Prostate gland (tissue), 2 donors: ENCODE data around the gene CTBP1. TPM values are rescaled to one million over a fixed set of nuclear protein-coding genes. Genes with fewer than 3 reads are reported as not detected.
"Not testable (repeated sequence)": the region's sequence is repeated elsewhere in the genome, so short reads cannot be mapped to it uniquely, and the experiment has no call there.

Experiments used
- DNase-seq: peaks from one replicate; pipeline ENCODE4 v3.0.0-alpha.2; 2019; ENCODE audit warnings: low spot score
- H3K27ac ChIP-seq, 2 donors: fragments of 200-600 bp; sonication (generic); 2 replicates each; pipeline ENCODE4 v1.5.1; 2017 to 2019
- H3K27me3 ChIP-seq: fragments of 200-600 bp; sonication (generic); replicated peaks from 2 replicates; pipeline ENCODE4 v1.5.1; 2019; ENCODE audit not compliant: insufficient read depth
- H3K36me3 ChIP-seq, 2 donors: fragments of 200-600 bp; sonication (generic); 1 replicate in 1 of 2; 2 replicates in 1 of 2; pipeline versions ENCODE4 v1.5.1 to v1.8.1; 2017 to 2019
- H3K4me1 ChIP-seq: fragments of 200-600 bp; sonication (generic); replicated peaks from 2 replicates; pipeline ENCODE4 v1.5.1; 2019
- H3K4me3 ChIP-seq, 2 donors: fragments of 200-600 bp; sonication (generic); 2 replicates each; pipeline ENCODE4 v1.5.1; 2017 to 2019
- H3K9me3 ChIP-seq: fragments of 200-600 bp; sonication (generic); 2 replicates; pipeline ENCODE4 v1.5.1; 2017
- CTCF ChIP-seq, 4 experiments: fragments of 200-600 bp in 2 of 4; fragments of 450-650 bp in 2 of 4; sonication (generic) in 2 of 4; IDR thresholded peaks; 1 replicate in 3 of 4; 2 replicates in 1 of 4; pipeline ENCODE4 v1.5.1; 2016 to 2019; ENCODE audit warnings: antibody characterized with exemption in 4 of 4, mild to moderate bottlenecking in 2 of 4, moderate library complexity in 2 of 4
- POLR2A ChIP-seq: fragments of 450-650 bp; IDR thresholded peaks from one replicate; pipeline ENCODE4 v1.6.1; 2016; ENCODE audit warnings: antibody characterized with exemption, mild to moderate bottlenecking
- POLR2AphosphoS5 ChIP-seq: sonication (generic); formaldehyde crosslinking; IDR thresholded peaks from one replicate; pipeline ENCODE4 v1.6.1; 2017; ENCODE audit warnings: antibody characterized with exemption
- WGBS: methylation state at CpG from one replicate; pipeline ENCODE4 v1.1.5; 2018; 5-methylcytosine and 5-hydroxymethylcytosine counted together
- intact Hi-C: fragments of 100-400 bp; cut with DNase I; formaldehyde crosslinking; loops from one replicate; pipeline ENCODE4 v1.14.2; 2022
- total RNA-seq, 2 donors: library from RNA; depleted of rRNA; stranded (reverse); fragments of >200 nt; gene quantifications; one replicate each; pipeline ENCODE4 v1.1.0, GENCODE V29; 2016

The CTBP1 gene
- total RNA-seq, 2 donors from 2014 or later, result 173 to 264 TPM

GRCh38 chr4:1237981-1238675 lies 10.8 kb downstream of the CTBP1 start:
- 94% methylated on average over 37 of the region's 39 CpGs for WGBS
- Histone ChIP-seq H3K27me3 (no peaks in the 10 kb centered on the region), H3K9me3 (no peaks in the 10 kb centered on the region), H3K36me3 (peaks cover 0 to 12% of the 10 kb centered on the region in 2 donors), H3K4me1 (peaks cover 13% of the 10 kb centered on the region), H3K4me3 (no peak overlapping the region), H3K27ac (no peak overlapping the region)
- TF ChIP-seq POLR2A (no peak), POLR2AphosphoS5 (no peak), CTCF (IDR thresholded peaks at IDR 0.05) (no peak)
- no peak for DNase-seq
- intact Hi-C loops, result no loop called here

DNA sequence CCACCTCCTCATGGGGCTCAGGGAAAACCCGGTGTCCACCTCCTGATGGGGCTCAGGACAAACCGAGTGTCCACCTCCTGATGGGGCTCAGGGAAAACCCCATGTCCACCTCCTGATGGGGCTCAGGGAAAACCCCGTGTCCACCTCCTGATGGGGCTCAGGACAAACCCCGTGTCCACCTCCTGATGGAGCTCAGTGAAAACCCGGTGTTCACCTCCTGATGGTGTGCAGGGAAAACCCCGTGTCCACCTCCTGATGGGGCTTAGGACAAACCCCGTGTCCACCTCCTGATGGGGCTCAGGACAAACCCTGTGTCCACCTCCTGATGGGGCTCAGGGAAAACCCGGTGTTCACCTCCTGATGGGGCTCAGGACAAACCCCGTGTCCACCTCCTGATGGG lies 11.7 kb downstream of the CTBP1 start:
- not testable (repeated sequence) for DNase-seq, H3K4me1 ChIP-seq

DNA sequence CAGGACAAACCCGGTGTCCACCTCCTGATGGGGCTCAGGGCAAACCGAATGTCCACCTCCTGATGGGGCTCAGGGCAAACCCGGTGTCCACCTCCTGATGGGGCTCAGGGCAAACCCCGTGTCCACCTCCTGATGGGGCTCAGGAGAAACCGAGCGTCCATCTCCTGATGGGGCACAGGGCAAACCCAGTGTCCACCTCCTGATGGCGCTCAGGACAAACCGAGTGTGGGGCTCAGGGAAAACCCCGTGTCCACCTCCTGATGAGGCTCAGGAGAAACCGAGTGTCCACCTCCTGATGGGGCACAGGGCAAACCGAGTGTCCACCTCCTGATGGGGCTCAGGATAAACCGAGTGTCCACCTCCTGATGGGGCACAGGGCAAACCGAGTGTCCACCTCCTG lies 12.1 kb downstream of the CTBP1 start:
- DNase-seq, H3K4me1 ChIP-seq, H3K9me3 ChIP-seq, H3K27me3 ChIP-seq, H3K4me3 ChIP-seq, intact Hi-C loops, H3K27ac ChIP-seq: not testable (repeated sequence)
- H3K36me3 ChIP-seq, result peaks cover 0 to 12% of the 10 kb centered on the region in 2 donors
- WGBS, result 93% methylated on average over 12 of the region's 13 CpGs

More for the DNA sequence above, 11.7 kb downstream of the CTBP1 start:
- H3K4me3 ChIP-seq, intact Hi-C loops, H3K27me3 ChIP-seq, H3K27ac ChIP-seq, H3K9me3 ChIP-seq: not testable (repeated sequence)
- 89% methylated on average over 9 of the region's 9 CpGs for WGBS
- H3K36me3 ChIP-seq, result peaks cover 0 to 12% of the 10 kb centered on the region in 2 donors

GRCh38 chr4:1236103-1236641 lies 12.8 kb downstream of the CTBP1 start:
- Histone ChIP-seq H3K4me3 (no peak overlapping the region), H3K27ac (no peak overlapping the region), H3K4me1 (peaks cover 9% of the 10 kb centered on the region), H3K9me3 (no peaks in the 10 kb centered on the region), H3K27me3 (no peaks in the 10 kb centered on the region), H3K36me3 (peaks cover 0 to 12% of the 10 kb centered on the region in 2 donors)
- DNase-seq, result no peak
- intact Hi-C loops, result no loop called here
- TF ChIP-seq POLR2AphosphoS5, result no peak
- no peak for TF ChIP-seq CTCF (IDR thresholded peaks at IDR 0.05)
- no peak for TF ChIP-seq POLR2A
- WGBS, result 60% methylated on average over 19 of the region's 19 CpGs

DNA sequence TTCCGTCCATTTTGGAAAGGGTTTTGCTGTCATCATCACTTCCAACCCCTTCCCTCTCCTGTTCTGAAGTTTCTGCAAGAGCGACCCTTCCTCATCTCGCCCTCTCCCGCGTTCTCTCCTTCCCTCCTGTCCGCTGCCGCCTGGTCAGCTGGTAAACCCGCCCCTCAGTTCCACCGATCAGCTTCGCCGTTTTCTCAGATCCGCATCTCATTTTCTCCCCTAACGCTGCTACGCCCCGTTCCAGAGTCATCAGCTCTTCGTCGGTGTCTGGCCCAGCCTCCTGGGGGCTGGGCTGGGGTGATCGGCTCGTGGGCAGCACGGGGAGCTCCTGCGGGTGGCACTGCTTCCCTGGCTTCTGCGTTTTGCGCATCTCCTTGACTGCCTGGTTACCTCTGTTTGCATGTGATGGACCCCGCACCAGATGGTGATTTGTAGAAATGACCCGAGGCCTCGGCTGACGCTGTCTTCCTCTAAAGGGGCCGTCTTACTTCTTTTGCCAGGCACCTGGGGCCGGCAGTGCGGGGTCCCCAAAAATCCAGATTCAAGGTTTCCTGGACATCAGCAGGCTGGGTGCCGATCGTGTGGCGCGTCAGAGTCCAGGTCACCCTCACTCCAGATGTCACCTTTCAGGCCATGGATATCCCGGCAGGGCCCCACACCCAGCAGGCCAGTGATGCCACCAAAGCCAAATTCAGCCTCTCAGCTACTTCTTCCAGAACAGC lies 13.4 kb downstream of the CTBP1 start:
- WGBS, result 92% methylated on average over 35 of the region's 35 CpGs
- no peak overlapping the region for H3K27ac ChIP-seq
- peaks cover 9% of the 10 kb centered on the region for H3K4me1 ChIP-seq
- TF ChIP-seq POLR2AphosphoS5 (no peak), CTCF (IDR thresholded peaks at IDR 0.05) (no peak), POLR2A (no peak)
- peaks cover 3 to 12% of the 10 kb centered on the region in 2 donors for H3K36me3 ChIP-seq
- intact Hi-C loops, result no loop called here
- no peaks in the 10 kb centered on the region for H3K9me3 ChIP-seq
- no peak overlapping the region for H3K4me3 ChIP-seq
- no peaks in the 10 kb centered on the region for H3K27me3 ChIP-seq
- no peak for DNase-seq
